IMR-90 (cell line): ENCODE measurements around the gene FAM83F.

ENCODE experiments used
- BHLHE40 ChIP-seq: fragments of 150-350 bp; IDR thresholded peaks from 2 replicates; pipeline ENCODE4 v1.6.1; 2016; ENCODE audit warnings: mild to moderate bottlenecking, low read depth, low read length
- CEBPB ChIP-seq: IDR thresholded peaks from 2 replicates; pipeline ENCODE4 v1.6.1; 2012; ENCODE audit warnings: low read depth, low read length, improper control_type of control experiment
- FOS ChIP-seq: fragments of 150-350 bp; IDR thresholded peaks from 2 replicates; pipeline ENCODE4 v1.6.1; 2016; ENCODE audit warnings: low read depth, low read length
- MAZ ChIP-seq: IDR thresholded peaks from 2 replicates; pipeline ENCODE4 v1.6.1; 2012; ENCODE audit warnings: low read depth, mild to moderate bottlenecking, low read length, improper control_type of control experiment, moderate library complexity, borderline replicate concordance
- MXI1 ChIP-seq: IDR thresholded peaks from 2 replicates; pipeline ENCODE4 v1.6.1; 2012; ENCODE audit warnings: low read depth, mild to moderate bottlenecking, low read length, moderate library complexity, borderline replicate concordance
- POLR2A ChIP-seq: IDR thresholded peaks from 2 replicates; pipeline ENCODE4 v1.6.1; 2012; ENCODE audit warnings: mild to moderate bottlenecking, low read depth, low read length
- RAD21 ChIP-seq: IDR thresholded peaks from 2 replicates; pipeline ENCODE4 v1.6.1; 2012; ENCODE audit warnings: low read length, improper control_type of control experiment
- TF ChIP-seq, protein P1 (sequence below): conservative IDR thresholded peaks from 2 replicates; pipeline ENCODE4 v1.5.1; 2012; ENCODE audit warnings: mild to moderate bottlenecking, low read depth, low read length, improper control_type of control experiment
- TF ChIP-seq, protein P2 (sequence below): fragments of 150-350 bp; IDR thresholded peaks from 2 replicates; pipeline ENCODE4 v1.6.1; 2017; ENCODE audit warnings: mild to moderate bottlenecking, antibody characterized with exemption, low read length, low read depth

DNA sequence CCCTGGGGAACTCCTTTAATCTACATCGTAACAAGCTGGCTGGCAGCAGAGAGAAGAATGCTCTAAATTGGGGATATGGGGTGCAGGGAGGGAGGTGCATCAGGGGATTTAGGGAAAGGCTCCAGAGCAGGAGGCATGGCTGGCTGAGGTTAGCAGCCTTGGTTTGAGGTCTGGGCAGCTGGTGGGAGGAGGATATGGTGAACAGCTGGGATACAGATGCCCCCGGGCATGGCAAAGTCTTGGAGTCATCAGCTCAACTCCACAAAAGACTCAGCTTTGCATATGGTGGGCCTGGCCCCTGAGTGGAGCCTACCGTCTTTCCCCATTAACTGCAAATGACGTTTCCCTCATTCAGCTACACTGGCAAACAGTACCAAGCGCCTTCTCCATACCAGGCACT is 5.4 kb downstream of the FAM83F start:
- TF ChIP-seq RAD21, result no peak
- TF ChIP-seq, protein P1, sequence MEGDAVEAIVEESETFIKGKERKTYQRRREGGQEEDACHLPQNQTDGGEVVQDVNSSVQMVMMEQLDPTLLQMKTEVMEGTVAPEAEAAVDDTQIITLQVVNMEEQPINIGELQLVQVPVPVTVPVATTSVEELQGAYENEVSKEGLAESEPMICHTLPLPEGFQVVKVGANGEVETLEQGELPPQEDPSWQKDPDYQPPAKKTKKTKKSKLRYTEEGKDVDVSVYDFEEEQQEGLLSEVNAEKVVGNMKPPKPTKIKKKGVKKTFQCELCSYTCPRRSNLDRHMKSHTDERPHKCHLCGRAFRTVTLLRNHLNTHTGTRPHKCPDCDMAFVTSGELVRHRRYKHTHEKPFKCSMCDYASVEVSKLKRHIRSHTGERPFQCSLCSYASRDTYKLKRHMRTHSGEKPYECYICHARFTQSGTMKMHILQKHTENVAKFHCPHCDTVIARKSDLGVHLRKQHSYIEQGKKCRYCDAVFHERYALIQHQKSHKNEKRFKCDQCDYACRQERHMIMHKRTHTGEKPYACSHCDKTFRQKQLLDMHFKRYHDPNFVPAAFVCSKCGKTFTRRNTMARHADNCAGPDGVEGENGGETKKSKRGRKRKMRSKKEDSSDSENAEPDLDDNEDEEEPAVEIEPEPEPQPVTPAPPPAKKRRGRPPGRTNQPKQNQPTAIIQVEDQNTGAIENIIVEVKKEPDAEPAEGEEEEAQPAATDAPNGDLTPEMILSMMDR, result no peak
- no peak for TF ChIP-seq MXI1
- TF ChIP-seq POLR2A, result no peak
- TF ChIP-seq BHLHE40, result no peak
- TF ChIP-seq MAZ, result no peak
- TF ChIP-seq, protein P2, sequence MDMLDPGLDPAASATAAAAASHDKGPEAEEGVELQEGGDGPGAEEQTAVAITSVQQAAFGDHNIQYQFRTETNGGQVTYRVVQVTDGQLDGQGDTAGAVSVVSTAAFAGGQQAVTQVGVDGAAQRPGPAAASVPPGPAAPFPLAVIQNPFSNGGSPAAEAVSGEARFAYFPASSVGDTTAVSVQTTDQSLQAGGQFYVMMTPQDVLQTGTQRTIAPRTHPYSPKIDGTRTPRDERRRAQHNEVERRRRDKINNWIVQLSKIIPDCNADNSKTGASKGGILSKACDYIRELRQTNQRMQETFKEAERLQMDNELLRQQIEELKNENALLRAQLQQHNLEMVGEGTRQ, result no peak
- TF ChIP-seq FOS, result no peak
- no peak for TF ChIP-seq CEBPB
